Measurements from ENCODE around the gene GINS2. TPM values are rescaled to one million over a fixed set of nuclear protein-coding genes. Genes with fewer than 3 reads are reported as not detected.

GINS2 gene
- total RNA-seq, 1 experiment from 2014 or later: 53.3 TPM

- TF ChIP-seq MAX (IDR thresholded peaks at IDR 0.05) (no peak), EGR1 (IDR thresholded peaks at IDR 0.05; ENCODE audit: low read depth) (no peak), YY1 (IDR thresholded peaks at IDR 0.05; ENCODE audit: extremely low read depth, insufficient replicate concordance, low read depth, low read length) (no peak)
- Histone ChIP-seq H3K27me3 (ENCODE audit: insufficient read depth, low read length) (no peaks in the 10 kb centered on the region), H3K9me2 (ENCODE audit: insufficient read depth) (no peaks in the 10 kb centered on the region), H3K9me3 (ENCODE audit: control insufficient read depth in 1 of 2, insufficient read depth in 1 of 2, low read depth in 1 of 2, low read length in 2 of 2) (peaks cover 14 to 18% of the 10 kb centered on the region in 2 experiments; a peak in 3 of 4 replicates), H3K4me2 (ENCODE audit: low read length) (no peak overlapping the region), H3K4me1 (ENCODE audit: control insufficient read depth in 1 of 2, insufficient read depth in 2 of 2, low read length in 2 of 2) (peaks cover 0 to under 1% of the 10 kb centered on the region in 2 experiments; a peak in 1 of 4 replicates), H3K79me2 (ENCODE audit: insufficient read depth, low read length) (peaks cover 96% of the 10 kb centered on the region), H3K27ac (ENCODE audit: low read depth, low read length) (no peak overlapping the region), H4K20me1 (ENCODE audit: insufficient read depth) (no peaks in the 10 kb centered on the region), H3K9ac (ENCODE audit: low read length) (no peak overlapping the region), H3K36me3 (ENCODE audit: control insufficient read depth in 1 of 2, insufficient read depth in 2 of 2, low read length in 2 of 2) (no peaks in the 10 kb centered on the region), H3K4me3 (replicated peaks in 1 of 2; ENCODE audit: low read depth in 1 of 2, low read length in 2 of 2) (no peak overlapping the region), H2AFZ (ENCODE audit: low read depth, low read length, poor library complexity, severe bottlenecking) (no peak overlapping the region)
- DNase-seq (ENCODE audit: low read depth, low spot score) (no peak), ATAC-seq (no peak)
- ChIA-PET CTCF (interaction anchor here (4.7 kb wide), 1 partner anchor 11 kb away, joined by 28 read pairs; no protein-coding TSS in a partner anchor), RAD21 (ENCODE audit: low non-redundant PET in 1 of 2, low total read pairs in 2 of 2, uncharacterized antibody in 2 of 2, unreplicated experiment in 2 of 2) (interaction anchor here in 1 of 2 experiments (0.7 kb wide), 1 partner anchor 134 kb away, joined by 4 read pairs; no protein-coding TSS in a partner anchor), POLR2A (no interaction called here)
- intact Hi-C loops (cut with micrococcal nuclease): no loop called here
- BruUV-seq (replicated peaks): no TSS peak
Measured at GRCh38 chr16:85627089-85627488, 61.7 kb downstream of the GINS2 start.

Other genes with a start within 250 kb of the GINS2 start
- 90.2 TPM for gene GSE1, start 75.6 kb downstream of the GINS2 start, total RNA-seq (2021; ENCODE audit: unreplicated experiment)
- gene C16orf74, start 62.1 kb upstream of the GINS2 start, total RNA-seq (2021; ENCODE audit: unreplicated experiment): 30.0 TPM
- gene EMC8, start 110.6 kb upstream of the GINS2 start, total RNA-seq (2021; ENCODE audit: unreplicated experiment): 73.0 TPM
- 839 TPM for gene COX4I1, start 110.7 kb upstream of the GINS2 start, total RNA-seq (2021; ENCODE audit: unreplicated experiment)
- 0.61 TPM for gene IRF8, start 210.2 kb upstream of the GINS2 start, total RNA-seq (2021; ENCODE audit: unreplicated experiment)